NCI-H2107 (cell line): Measurements from ENCODE around the gene CHD1.

Experiments used
- DNase-seq: peaks from one replicate; lab custom pipeline; 2025; lab: John Stamatoyannopoulos, UW

Gene CHD1

GRCh38 chr5:98807806-98808205 is 121.0 kb downstream of the CHD1 start:
- DNase-seq, result no peak

GRCh38 chr5:98805070-98805469 is 123.7 kb downstream of the CHD1 start:
- no peak for DNase-seq

GRCh38 chr5:98804066-98804465 is 124.7 kb downstream of the CHD1 start:
- DNase-seq, result no peak
